OCI-LY1 (cell line): Measurements from ENCODE around the gene NRSN2.

ENCODE experiments used
- H2AFZ ChIP-seq: fragments of 200-600 bp; sonication (generic), shearing (Covaris generic); 2 replicates; pipeline ENCODE4 v1.6.0; 2014; ENCODE audit warnings: antibody characterized with exemption, mild to moderate bottlenecking, low read length
- H3F3A ChIP-seq: fragments of 200-600 bp; sonication (generic), shearing (Covaris generic); 2 replicates; pipeline ENCODE4 v1.6.0; 2014; ENCODE audit warnings: mild to moderate bottlenecking, antibody characterized with exemption, low read length, moderate library complexity; ENCODE audit not compliant: insufficient read depth
- H3K27ac ChIP-seq: fragments of 200-600 bp; sonication (generic); 2 replicates; pipeline ENCODE4 v1.5.1; 2014; ENCODE audit warnings: low read length, mixed run types, mild to moderate bottlenecking, low read depth; ENCODE audit not compliant: poor library complexity, severe bottlenecking
- H3K27me3 ChIP-seq: fragments of 200-600 bp; sonication (generic); 2 replicates; pipeline ENCODE4 v1.6.0; 2014; ENCODE audit warnings: antibody characterized with exemption, mild to moderate bottlenecking, low read length, moderate library complexity; ENCODE audit not compliant: insufficient read depth
- H3K36me3 ChIP-seq: fragments of 200-600 bp; sonication (generic); 2 replicates; pipeline ENCODE4 v1.6.1; 2014; ENCODE audit warnings: mild to moderate bottlenecking, antibody characterized with exemption, low read length, moderate library complexity, mixed read lengths; ENCODE audit not compliant: insufficient read depth
- H3K4me1 ChIP-seq: fragments of 200-600 bp; sonication (generic); 2 replicates; pipeline ENCODE4 v1.5.1; 2014; ENCODE audit warnings: mild to moderate bottlenecking, low read length, moderate library complexity; ENCODE audit not compliant: insufficient read depth, severe bottlenecking
- H3K4me2 ChIP-seq: fragments of 200-600 bp; sonication (generic), shearing (Covaris generic); 2 replicates; pipeline ENCODE4 v1.6.1; 2014; ENCODE audit warnings: low read length
- H3K4me3 ChIP-seq: fragments of 200-600 bp; sonication (generic); 2 replicates; pipeline ENCODE4 v1.5.1; 2014; ENCODE audit warnings: low read length, low read depth, mild to moderate bottlenecking, mixed read lengths; ENCODE audit not compliant: poor library complexity, severe bottlenecking
- H3K79me2 ChIP-seq: fragments of 200-600 bp; shearing (Covaris generic); 2 replicates; pipeline ENCODE4 v1.6.1; 2016; ENCODE audit warnings: mixed run types, low read length, mixed read lengths; ENCODE audit not compliant: insufficient read depth
- H3K9ac ChIP-seq: fragments of 200-600 bp; sonication (generic), shearing (Covaris generic); 2 replicates; pipeline ENCODE4 v1.6.1; 2014; ENCODE audit warnings: mild to moderate bottlenecking, low read length, mixed read lengths
- H3K9me2 ChIP-seq: fragments of 200-600 bp; sonication (generic), shearing (Covaris generic); 2 replicates; pipeline ENCODE4 v1.6.1; 2014; ENCODE audit warnings: low read depth, mild to moderate bottlenecking, low read length, mixed read lengths
- H3K9me3 ChIP-seq: fragments of 200-600 bp; shearing (Covaris generic); 2 replicates; pipeline ENCODE4 v1.6.1; 2014; ENCODE audit warnings: low read length, mixed read lengths
- H4K20me1 ChIP-seq: fragments of 200-600 bp; sonication (generic), shearing (Covaris generic); 2 replicates; pipeline ENCODE4 v1.6.0; 2016; ENCODE audit warnings: mild to moderate bottlenecking, low read length; ENCODE audit not compliant: insufficient read depth
- EZH2 ChIP-seq: fragments of 200-600 bp; sonication (generic), shearing (Covaris generic); IDR thresholded peaks from 2 replicates; pipeline ENCODE4 v1.8.0; 2017; ENCODE audit warnings: borderline replicate concordance, mixed run types, mild to moderate bottlenecking, antibody characterized with exemption, low read length, moderate library complexity, mixed read lengths
- TF ChIP-seq, protein P1 (sequence below): fragments of 200-600 bp; sonication (generic), shearing (Covaris generic); IDR thresholded peaks from 2 replicates; pipeline ENCODE4 v1.5.1; 2017; ENCODE audit warnings: mild to moderate bottlenecking, antibody characterized with exemption, low read length, moderate library complexity, mixed read lengths

NRSN2 gene

DNA sequence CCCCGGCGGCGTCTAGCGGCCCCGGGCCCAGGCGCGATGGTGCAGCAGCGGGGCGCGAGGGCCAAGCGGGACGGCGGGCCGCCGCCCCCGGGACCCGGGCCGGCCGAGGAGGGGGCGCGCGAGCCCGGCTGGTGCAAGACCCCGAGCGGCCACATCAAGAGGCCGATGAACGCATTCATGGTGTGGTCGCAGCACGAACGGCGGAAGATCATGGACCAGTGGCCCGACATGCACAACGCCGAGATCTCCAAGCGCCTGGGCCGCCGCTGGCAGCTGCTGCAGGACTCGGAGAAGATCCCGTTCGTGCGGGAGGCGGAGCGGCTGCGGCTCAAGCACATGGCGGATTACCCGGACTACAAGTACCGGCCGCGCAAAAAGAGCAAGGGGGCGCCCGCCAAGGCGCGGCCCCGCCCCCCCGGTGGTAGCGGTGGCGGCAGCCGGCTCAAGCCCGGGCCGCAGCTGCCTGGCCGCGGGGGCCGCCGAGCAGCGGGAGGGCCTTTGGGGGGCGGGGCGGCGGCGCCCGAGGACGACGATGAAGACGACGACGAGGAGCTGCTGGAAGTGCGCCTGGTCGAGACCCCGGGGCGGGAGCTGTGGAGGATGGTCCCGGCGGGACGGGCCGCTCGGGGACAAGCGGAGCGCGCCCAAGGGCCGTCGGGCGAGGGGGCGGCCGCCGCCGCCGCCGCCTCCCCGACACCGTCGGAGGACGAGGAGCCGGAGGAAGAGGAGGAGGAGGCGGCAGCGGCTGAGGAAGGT is 20.8 kb upstream of the NRSN2 start:
- TF ChIP-seq, protein P1, sequence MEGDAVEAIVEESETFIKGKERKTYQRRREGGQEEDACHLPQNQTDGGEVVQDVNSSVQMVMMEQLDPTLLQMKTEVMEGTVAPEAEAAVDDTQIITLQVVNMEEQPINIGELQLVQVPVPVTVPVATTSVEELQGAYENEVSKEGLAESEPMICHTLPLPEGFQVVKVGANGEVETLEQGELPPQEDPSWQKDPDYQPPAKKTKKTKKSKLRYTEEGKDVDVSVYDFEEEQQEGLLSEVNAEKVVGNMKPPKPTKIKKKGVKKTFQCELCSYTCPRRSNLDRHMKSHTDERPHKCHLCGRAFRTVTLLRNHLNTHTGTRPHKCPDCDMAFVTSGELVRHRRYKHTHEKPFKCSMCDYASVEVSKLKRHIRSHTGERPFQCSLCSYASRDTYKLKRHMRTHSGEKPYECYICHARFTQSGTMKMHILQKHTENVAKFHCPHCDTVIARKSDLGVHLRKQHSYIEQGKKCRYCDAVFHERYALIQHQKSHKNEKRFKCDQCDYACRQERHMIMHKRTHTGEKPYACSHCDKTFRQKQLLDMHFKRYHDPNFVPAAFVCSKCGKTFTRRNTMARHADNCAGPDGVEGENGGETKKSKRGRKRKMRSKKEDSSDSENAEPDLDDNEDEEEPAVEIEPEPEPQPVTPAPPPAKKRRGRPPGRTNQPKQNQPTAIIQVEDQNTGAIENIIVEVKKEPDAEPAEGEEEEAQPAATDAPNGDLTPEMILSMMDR = no peak
- no peak for TF ChIP-seq EZH2
- Histone ChIP-seq H3K27ac (peak overlapping the region; percentile 85), H3K9ac (peak overlapping the region; percentile 72), H3F3A (no peaks in the 10 kb centered on the region), H3K27me3 (no peaks in the 10 kb centered on the region), H4K20me1 (no peaks in the 10 kb centered on the region), H3K9me3 (no peaks in the 10 kb centered on the region), H3K4me3 (peak overlapping the region; percentile 70), H2AFZ (no peak overlapping the region), H3K4me2 (peak overlapping the region; percentile 85), H3K36me3 (peaks cover 4% of the 10 kb centered on the region; the same call in 1 of the 2 replicates), H3K4me1 (peaks cover 36% of the 10 kb centered on the region), H3K9me2 (no peaks in the 10 kb centered on the region), H3K79me2 (no peaks in the 10 kb centered on the region)

GRCh38 chr20:326645-327185 is 20.2 kb upstream of the NRSN2 start:
- Histone ChIP-seq H3K9me2 (no peaks in the 10 kb centered on the region), H2AFZ (no peak overlapping the region), H4K20me1 (no peaks in the 10 kb centered on the region), H3K27me3 (no peaks in the 10 kb centered on the region), H3K9me3 (no peaks in the 10 kb centered on the region), H3K9ac (peak overlapping the region; percentile 72), H3K79me2 (no peaks in the 10 kb centered on the region), H3F3A (no peaks in the 10 kb centered on the region), H3K4me3 (peak overlapping the region; percentile 70), H3K27ac (peak overlapping the region; percentile 85), H3K36me3 (peaks cover 4% of the 10 kb centered on the region; the same call in 1 of the 2 replicates), H3K4me2 (peak overlapping the region; percentile 85), H3K4me1 (peaks cover 36% of the 10 kb centered on the region)
- TF ChIP-seq EZH2 = no peak
- TF ChIP-seq, protein P1 = no peak

DNA sequence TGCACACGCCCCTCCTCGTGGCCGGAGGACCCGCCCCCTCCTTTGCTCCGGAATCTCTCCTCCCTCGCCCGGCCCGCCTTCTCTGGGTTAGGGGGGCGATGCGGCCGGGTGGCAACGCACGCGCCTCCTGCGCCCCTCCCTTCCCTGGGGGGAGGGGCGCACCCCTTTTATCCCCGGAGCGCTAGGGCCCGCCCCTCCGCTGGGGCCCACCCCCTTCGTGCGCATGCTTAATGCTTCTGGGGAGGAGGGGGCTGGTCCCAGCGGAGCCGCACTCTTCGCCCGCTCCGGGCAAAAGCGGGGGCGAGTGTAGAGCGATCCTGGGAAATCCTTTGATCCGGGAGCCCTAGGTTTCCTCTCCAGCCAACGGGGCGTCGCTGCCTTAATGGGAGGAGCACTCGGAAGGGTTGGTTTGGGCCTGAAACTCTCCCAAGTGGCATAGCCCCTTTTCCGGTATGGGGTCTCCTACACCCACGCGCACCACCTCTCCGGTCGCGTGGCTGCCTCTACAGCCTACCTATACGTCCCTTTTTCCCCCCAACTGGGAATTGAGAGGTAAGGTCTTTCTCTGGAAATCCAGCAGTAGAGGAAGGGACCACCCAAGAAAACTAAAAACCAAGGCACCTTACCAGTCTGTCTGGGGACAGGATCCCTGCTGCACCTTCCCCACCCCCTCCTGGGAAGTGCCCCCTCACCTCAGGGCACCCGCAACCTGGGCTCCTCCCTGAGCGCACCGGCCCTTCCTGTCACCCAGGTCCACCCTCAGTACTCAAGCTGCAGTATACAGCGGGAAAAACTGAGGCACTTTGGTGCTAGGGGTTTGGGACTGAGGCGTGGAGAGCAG is 19.5 kb upstream of the NRSN2 start:
- H3K4me1 ChIP-seq = peaks cover 36% of the 10 kb centered on the region
- H4K20me1 ChIP-seq = no peaks in the 10 kb centered on the region
- H3K9ac ChIP-seq = peak overlapping the region; percentile 72
- peak overlapping the region; percentile 85 for H3K4me2 ChIP-seq
- H3K27me3 ChIP-seq = no peaks in the 10 kb centered on the region
- H3F3A ChIP-seq = no peaks in the 10 kb centered on the region
- H3K36me3 ChIP-seq = peaks cover 4% of the 10 kb centered on the region; the same call in 1 of the 2 replicates
- peak overlapping the region; percentile 85 for H3K27ac ChIP-seq
- peak overlapping the region; percentile 70 for H3K4me3 ChIP-seq
- H2AFZ ChIP-seq = no peak overlapping the region
- H3K9me2 ChIP-seq = no peaks in the 10 kb centered on the region
- TF ChIP-seq, protein P1 = no peak
- no peak for TF ChIP-seq EZH2
- no peaks in the 10 kb centered on the region for H3K9me3 ChIP-seq
- H3K79me2 ChIP-seq = no peaks in the 10 kb centered on the region
